ENCODE results near the gene CHAC2. TPM values are rescaled to one million over a fixed set of nuclear protein-coding genes. Genes with fewer than 3 reads are reported as not detected.

Gene CHAC2
- total and polyA plus RNA-seq, 2 donors (not counting 1 experiment from before 2014, with no cell fraction given): 1.6 to 3.2 TPM

DNA sequence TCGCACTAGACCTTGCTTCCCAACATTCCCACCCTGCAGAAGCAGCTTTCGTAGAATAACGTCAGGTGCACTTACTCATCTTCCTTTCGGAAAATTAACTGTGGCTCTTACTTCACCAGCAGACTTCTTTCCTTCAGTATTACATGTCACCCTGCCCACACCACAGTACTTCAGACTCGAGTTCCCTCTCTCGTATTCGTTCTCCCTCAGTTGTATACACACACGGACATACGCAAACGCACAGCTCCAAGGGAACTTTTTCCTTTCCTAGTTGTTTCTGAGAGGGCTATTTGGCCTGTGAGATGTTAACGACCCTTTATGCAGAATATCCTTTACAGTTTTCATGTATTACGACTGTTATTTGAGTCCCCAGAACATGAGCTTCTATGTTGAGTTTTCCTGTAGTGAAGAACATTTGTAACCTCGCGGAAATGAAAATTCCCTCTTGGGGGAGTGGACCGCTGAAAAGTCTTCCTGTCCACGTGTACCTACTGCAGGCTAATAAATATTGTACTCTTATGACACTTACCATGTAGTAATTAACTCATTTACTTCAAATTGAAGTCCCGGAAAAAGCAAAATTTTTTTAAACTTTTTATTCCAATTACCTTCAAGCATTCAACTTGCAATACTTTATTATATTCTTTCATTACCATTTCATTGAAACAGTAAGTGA lies 20.1 kb downstream of the CHAC2 start:
- Mint-ChIP-seq H3K27me3 (no peaks in the 10 kb centered on the region), H3K9me3 (ENCODE audit: insufficient read depth) (no peaks in the 10 kb centered on the region), H3K4me1 (peaks cover 54% of the 10 kb centered on the region), H3K27ac (peak overlapping the region; percentile 92), H3K4me3 (peak overlapping the region; percentile 98)
- intact Hi-C loops (cut with micrococcal nuclease): loop anchor here (1.0 to 10.0 kb wide), 7 partner anchors 20 to 1831 kb away; partner anchors contain the start of genes ACYP2, CHAC2, EML6 and PSME4
- peak overlapping the region; percentile 77 to 98 (median 93) for H3K4me3 ChIP-seq (ENCODE audit: control extremely low read depth in 1 of 5, extremely low read depth in 1 of 5, insufficient read depth in 1 of 5, low read depth in 2 of 5, low read length in 4 of 5)
- ATAC-seq (ENCODE audit: low read depth): no peak
- ChIA-PET POLR2A (interaction anchor here (0.8 kb wide), 1 partner anchor 20 kb away, joined by 3 read pairs; the partner anchor contains the start of gene CHAC2), CTCF (interaction anchor here (1.3 to 2.3 kb wide), 2 partner anchors 12 to 20 kb away, joined by 4 to 16 read pairs; partner anchors contain the start of gene CHAC2)
- no peaks in the 10 kb centered on the region for H3K9me3 ChIP-seq (ENCODE audit: control extremely low read depth in 1 of 3, control insufficient read depth in 2 of 3, insufficient read depth in 1 of 3, low read length in 2 of 3)
- no peak for TF ChIP-seq EZH2 (IDR thresholded peaks at IDR 0.05; ENCODE audit: borderline replicate concordance, insufficient read depth, low read depth, low read length, poor library complexity, severe bottlenecking)
- TF ChIP-seq, protein P1, sequence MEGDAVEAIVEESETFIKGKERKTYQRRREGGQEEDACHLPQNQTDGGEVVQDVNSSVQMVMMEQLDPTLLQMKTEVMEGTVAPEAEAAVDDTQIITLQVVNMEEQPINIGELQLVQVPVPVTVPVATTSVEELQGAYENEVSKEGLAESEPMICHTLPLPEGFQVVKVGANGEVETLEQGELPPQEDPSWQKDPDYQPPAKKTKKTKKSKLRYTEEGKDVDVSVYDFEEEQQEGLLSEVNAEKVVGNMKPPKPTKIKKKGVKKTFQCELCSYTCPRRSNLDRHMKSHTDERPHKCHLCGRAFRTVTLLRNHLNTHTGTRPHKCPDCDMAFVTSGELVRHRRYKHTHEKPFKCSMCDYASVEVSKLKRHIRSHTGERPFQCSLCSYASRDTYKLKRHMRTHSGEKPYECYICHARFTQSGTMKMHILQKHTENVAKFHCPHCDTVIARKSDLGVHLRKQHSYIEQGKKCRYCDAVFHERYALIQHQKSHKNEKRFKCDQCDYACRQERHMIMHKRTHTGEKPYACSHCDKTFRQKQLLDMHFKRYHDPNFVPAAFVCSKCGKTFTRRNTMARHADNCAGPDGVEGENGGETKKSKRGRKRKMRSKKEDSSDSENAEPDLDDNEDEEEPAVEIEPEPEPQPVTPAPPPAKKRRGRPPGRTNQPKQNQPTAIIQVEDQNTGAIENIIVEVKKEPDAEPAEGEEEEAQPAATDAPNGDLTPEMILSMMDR (IDR thresholded peaks at IDR 0.05): no peak
- H3K79me2 ChIP-seq (ENCODE audit: control insufficient read depth, insufficient read depth, low read length): peaks cover 97% of the 10 kb centered on the region
- peak overlapping the region; percentile 88 for H3K9ac ChIP-seq (ENCODE audit: low read length)
- H3K27me3 ChIP-seq (replicated peaks in 1 of 4; ENCODE audit: control extremely low read depth in 1 of 4, control insufficient read depth in 3 of 4, insufficient read depth in 4 of 4, low read length in 3 of 4): no peaks in the 10 kb centered on the region
- peaks cover 29 to 33% of the 10 kb centered on the region in 2 donors for H3K4me1 ChIP-seq (ENCODE audit: control insufficient read depth in 2 of 2, insufficient read depth in 2 of 2, low read length in 2 of 2)
- H4K20me1 ChIP-seq (ENCODE audit: control insufficient read depth, insufficient read depth, low read length, poor library complexity, severe bottlenecking): peaks cover 7% of the 10 kb centered on the region
- H3K4me2 ChIP-seq (replicated peaks; ENCODE audit: low read depth, low read length, poor library complexity, severe bottlenecking): peak overlapping the region; percentile 82
- peak overlapping the region; percentile 88 for H2AFZ ChIP-seq (ENCODE audit: insufficient read depth, low read depth, low read length, poor library complexity, severe bottlenecking)
- H3K36me3 ChIP-seq (replicated peaks in 1 of 2; ENCODE audit: control extremely low read depth in 1 of 2, control insufficient read depth in 1 of 2, extremely low read depth in 1 of 2, insufficient read depth in 2 of 2, low read length in 1 of 2): no peaks in the 10 kb centered on the region
- WGBS (ENCODE audit: insufficient coverage): 1% methylated on average over 6 of the region's 17 CpGs
- H3K27ac ChIP-seq (ENCODE audit: low read length in 2 of 2): peak overlapping the region; percentile 80 to 88
- DNase-seq: peak; percentile 29

DNA sequence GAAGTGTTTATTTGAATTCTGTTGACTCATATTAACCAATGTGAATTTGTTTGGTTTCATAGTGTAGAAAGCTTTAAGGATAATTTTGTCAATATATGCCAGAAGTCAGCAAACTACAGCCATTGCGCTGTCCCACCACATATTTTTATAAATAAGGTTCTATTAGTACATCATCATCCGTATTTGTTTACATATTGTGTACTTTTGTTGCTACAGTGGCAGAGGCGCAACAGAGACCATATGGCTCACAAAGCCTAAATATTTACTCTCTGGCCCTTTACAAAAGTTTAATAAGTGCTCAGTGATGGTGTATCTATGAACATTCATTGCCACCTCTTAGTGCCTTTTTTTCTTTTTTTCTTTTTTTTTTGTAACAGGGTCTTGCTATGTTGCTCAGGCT lies 25.7 kb downstream of the CHAC2 start:
- Histone ChIP-seq H3K9me3 (ENCODE audit: control extremely low read depth in 1 of 3, control insufficient read depth in 2 of 3, insufficient read depth in 1 of 3, low read length in 2 of 3) (no peaks in the 10 kb centered on the region), H3K4me2 (replicated peaks; ENCODE audit: low read depth, low read length, poor library complexity, severe bottlenecking) (no peak overlapping the region), H3K4me3 (ENCODE audit: control extremely low read depth in 1 of 5, extremely low read depth in 1 of 5, insufficient read depth in 1 of 5, low read depth in 2 of 5, low read length in 4 of 5) (no peak overlapping the region), H3K79me2 (ENCODE audit: control insufficient read depth, insufficient read depth, low read length) (peaks cover 53% of the 10 kb centered on the region), H3K27me3 (replicated peaks in 1 of 4; ENCODE audit: control extremely low read depth in 1 of 4, control insufficient read depth in 3 of 4, insufficient read depth in 4 of 4, low read length in 3 of 4) (no peaks in the 10 kb centered on the region), H4K20me1 (ENCODE audit: control insufficient read depth, insufficient read depth, low read length, poor library complexity, severe bottlenecking) (peaks cover 15% of the 10 kb centered on the region), H2AFZ (ENCODE audit: insufficient read depth, low read depth, low read length, poor library complexity, severe bottlenecking) (no peak overlapping the region), H3K9ac (ENCODE audit: low read length) (no peak overlapping the region), H3K27ac (ENCODE audit: low read length in 2 of 2) (no peak overlapping the region), H3K4me1 (ENCODE audit: control insufficient read depth in 2 of 2, insufficient read depth in 2 of 2, low read length in 2 of 2) (peaks cover 2 to 3% of the 10 kb centered on the region in 2 donors), H3K36me3 (replicated peaks in 1 of 2; ENCODE audit: control extremely low read depth in 1 of 2, control insufficient read depth in 1 of 2, extremely low read depth in 1 of 2, insufficient read depth in 2 of 2, low read length in 1 of 2) (peaks cover 1 to 26% of the 10 kb centered on the region in 2 experiments)
- WGBS (ENCODE audit: insufficient coverage): no CpG with 5 or more reads among the region's 3 CpGs
- no peak for ATAC-seq (ENCODE audit: low read depth)
- CTCF ChIA-PET: no interaction called here
- H3K4me3 Mint-ChIP-seq: no peak overlapping the region
- no peaks in the 10 kb centered on the region for H3K27me3 Mint-ChIP-seq
- H3K9me3 Mint-ChIP-seq (ENCODE audit: insufficient read depth): no peaks in the 10 kb centered on the region
- TF ChIP-seq, protein P1 (IDR thresholded peaks at IDR 0.05): no peak
- no peak for TF ChIP-seq EZH2 (IDR thresholded peaks at IDR 0.05; ENCODE audit: borderline replicate concordance, insufficient read depth, low read depth, low read length, poor library complexity, severe bottlenecking)
- no peak overlapping the region for H3K27ac Mint-ChIP-seq
- DNase-seq: no peak
- intact Hi-C loops (cut with micrococcal nuclease): no loop called here
- POLR2A ChIA-PET: no interaction called here
- peaks cover 16% of the 10 kb centered on the region for H3K4me1 Mint-ChIP-seq

Measured in B cell (primary cell).